Stimulated activated CD8-positive, alpha-beta memory T cell treated with anti-CD3 and anti-CD28 coated beads, Interleukin-2, amount 100 ng/mL, for 1 hour (primary cell): ENCODE measurements around the gene CHST11.

Source experiments
- DNase-seq, 2 donors: peaks; one replicate each; pipeline ENCODE4 v3.0.0-alpha.2; 2020; ENCODE audit warnings: low read depth in 2 of 2

Gene CHST11

GRCh38 chr12:104698871-104699270, 242.1 kb downstream of the CHST11 start:
- DNase-seq: no peak

GRCh38 chr12:104699489-104700190, 242.9 kb downstream of the CHST11 start:
- DNase-seq: no peak

- no peak for DNase-seq
These were observed 243.6 kb downstream of the CHST11 start for GRCh38 chr12:104700324-104700723.

GRCh38 chr12:104701301-104701700, 244.6 kb downstream of the CHST11 start:
- DNase-seq: no peak

- DNase-seq: no peak
These were observed 245.0 kb downstream of the CHST11 start for GRCh38 chr12:104701756-104702155.

- DNase-seq: no peak
These were observed 245.9 kb downstream of the CHST11 start for GRCh38 chr12:104702565-104703139.

- DNase-seq: no peak
These were observed 246.6 kb downstream of the CHST11 start for GRCh38 chr12:104703372-104703771.

GRCh38 chr12:104704224-104704779, 247.6 kb downstream of the CHST11 start:
- DNase-seq: no peak

GRCh38 chr12:104707194-104707593, 250.4 kb downstream of the CHST11 start:
- no peak for DNase-seq

- no peak for DNase-seq
These were observed 251.2 kb downstream of the CHST11 start for GRCh38 chr12:104707794-104708558.

GRCh38 chr12:104708891-104709290, 252.1 kb downstream of the CHST11 start:
- no peak for DNase-seq

GRCh38 chr12:104709692-104710435, 253.1 kb downstream of the CHST11 start:
- no peak for DNase-seq

GRCh38 chr12:104710940-104711689, 254.4 kb downstream of the CHST11 start:
- no peak for DNase-seq

GRCh38 chr12:104712477-104712876, 255.7 kb downstream of the CHST11 start:
- no peak for DNase-seq

GRCh38 chr12:104712968-104713367, 256.2 kb downstream of the CHST11 start:
- DNase-seq: no peak

GRCh38 chr12:104713444-104713843, 256.7 kb downstream of the CHST11 start:
- DNase-seq: no peak

GRCh38 chr12:104714369-104714768, 257.6 kb downstream of the CHST11 start:
- DNase-seq: no peak

GRCh38 chr12:104716172-104716571, 259.4 kb downstream of the CHST11 start:
- no peak for DNase-seq

- DNase-seq: no peak
These were observed 261.7 kb downstream of the CHST11 start for GRCh38 chr12:104718304-104718929.

GRCh38 chr12:104719700-104720338, 263.1 kb downstream of the CHST11 start:
- no peak for DNase-seq
